ENCODE data around the gene KANK4.

KANK4 gene

DNA sequence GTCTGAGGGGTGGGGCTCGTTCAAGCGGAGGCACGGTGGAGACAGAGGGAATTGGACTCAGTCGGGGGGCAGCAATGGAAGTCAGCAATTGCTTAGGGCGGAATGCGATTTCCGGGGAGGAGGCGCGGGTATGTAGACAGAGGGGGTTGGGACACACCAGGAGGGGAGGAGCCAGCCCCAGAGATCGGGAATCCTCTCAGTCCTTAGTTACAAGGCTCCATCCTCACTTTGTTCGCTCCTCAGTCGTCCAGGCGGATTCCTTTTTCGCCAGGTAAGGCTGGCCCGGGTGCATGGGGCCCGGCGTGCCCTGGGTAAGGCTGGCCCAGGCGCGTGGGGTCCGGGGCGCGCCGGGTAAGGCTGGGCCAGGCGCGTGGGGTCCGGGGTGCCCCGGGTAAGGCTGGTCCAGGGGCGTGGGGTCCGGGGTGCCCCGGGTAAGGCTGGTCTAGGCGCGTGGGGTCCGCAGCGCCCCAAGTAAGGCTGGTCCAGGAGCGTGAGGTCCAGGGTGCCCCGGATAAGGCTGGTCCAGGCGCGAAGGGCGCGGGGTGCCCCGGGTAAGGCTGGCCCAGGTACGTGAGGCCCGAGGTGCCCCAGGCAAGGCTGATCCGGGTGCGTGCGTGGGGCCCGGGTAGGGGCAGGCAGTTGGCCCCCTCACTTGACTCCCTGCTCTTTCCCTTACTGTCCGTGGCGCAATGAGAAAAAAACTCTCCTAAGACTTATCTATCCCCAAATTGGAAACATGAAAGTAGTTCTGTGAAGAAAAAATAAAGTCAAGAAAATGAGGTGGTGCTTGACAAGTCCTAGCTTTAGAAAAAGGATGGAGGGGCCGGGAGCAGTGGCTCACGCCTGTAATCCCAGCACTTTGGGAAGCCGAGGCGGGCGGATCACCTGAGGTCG is 124.3 kb downstream of the KANK4 start, which contains the start of gene L1TD1:
Gene L1TD1 (plus strand): TSS at position 199 of the 894 bp plus-strand sequence. CDS start 11,780 bp downstream, outside the sequence.
- in situ Hi-C loops (cut with MboI; ENCODE audit: low sequenced_read_pairs, unreplicated experiment), result no loop called here
- TF ChIP-seq, protein P1, sequence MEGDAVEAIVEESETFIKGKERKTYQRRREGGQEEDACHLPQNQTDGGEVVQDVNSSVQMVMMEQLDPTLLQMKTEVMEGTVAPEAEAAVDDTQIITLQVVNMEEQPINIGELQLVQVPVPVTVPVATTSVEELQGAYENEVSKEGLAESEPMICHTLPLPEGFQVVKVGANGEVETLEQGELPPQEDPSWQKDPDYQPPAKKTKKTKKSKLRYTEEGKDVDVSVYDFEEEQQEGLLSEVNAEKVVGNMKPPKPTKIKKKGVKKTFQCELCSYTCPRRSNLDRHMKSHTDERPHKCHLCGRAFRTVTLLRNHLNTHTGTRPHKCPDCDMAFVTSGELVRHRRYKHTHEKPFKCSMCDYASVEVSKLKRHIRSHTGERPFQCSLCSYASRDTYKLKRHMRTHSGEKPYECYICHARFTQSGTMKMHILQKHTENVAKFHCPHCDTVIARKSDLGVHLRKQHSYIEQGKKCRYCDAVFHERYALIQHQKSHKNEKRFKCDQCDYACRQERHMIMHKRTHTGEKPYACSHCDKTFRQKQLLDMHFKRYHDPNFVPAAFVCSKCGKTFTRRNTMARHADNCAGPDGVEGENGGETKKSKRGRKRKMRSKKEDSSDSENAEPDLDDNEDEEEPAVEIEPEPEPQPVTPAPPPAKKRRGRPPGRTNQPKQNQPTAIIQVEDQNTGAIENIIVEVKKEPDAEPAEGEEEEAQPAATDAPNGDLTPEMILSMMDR (IDR thresholded peaks at IDR 0.05; ENCODE audit: borderline replicate concordance, control extremely low read depth, extremely low read depth, insufficient read depth, missing control alignments), result no peak
- DNase-seq (ENCODE audit: low spot score), result no peak

DNA sequence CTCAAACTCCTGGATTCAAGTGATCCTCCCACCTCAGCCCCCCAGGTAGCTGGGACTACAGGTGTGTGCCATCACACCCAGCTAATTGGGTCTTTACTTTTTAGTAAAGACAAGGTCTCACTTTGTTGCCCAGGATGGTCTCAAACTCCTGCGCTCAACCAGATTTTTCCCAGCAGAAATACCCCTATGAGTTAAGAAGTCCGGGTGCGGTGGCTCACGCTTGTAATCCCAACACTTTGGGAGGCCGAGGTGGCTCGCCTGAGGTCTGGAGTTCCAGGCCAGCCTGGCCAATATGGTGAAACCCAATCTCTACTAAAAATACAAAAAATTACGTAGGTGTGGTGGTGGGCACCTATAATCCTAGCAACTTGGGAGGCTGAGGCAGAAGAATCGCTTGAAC is 131.1 kb downstream of the KANK4 start:
- in situ Hi-C loops (cut with MboI; ENCODE audit: low sequenced_read_pairs, unreplicated experiment), result no loop called here

DNA sequence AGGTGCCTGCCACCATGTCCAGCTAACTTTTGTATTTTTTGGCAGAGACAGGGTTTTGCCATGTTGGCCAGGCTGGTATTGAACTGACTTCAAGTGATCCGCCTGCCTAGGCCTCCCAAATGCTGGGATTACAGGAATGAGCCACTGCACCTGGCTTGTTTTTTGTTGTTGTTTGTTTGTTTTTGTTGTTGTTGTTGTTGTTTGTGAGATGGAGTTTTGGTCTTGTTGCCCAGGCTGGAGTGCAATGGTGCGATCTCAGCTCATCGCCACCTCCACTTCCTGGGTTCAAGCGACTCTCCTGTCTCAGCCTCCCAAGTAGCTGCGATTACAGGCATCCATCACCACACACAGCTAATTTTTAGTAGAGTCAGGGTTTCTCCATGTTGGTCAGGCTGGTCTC is 131.7 kb downstream of the KANK4 start:
- DNase-seq (ENCODE audit: low spot score), result no peak
- in situ Hi-C loops (cut with MboI; ENCODE audit: low sequenced_read_pairs, unreplicated experiment), result no loop called here
- TF ChIP-seq, protein P1 (IDR thresholded peaks at IDR 0.05; ENCODE audit: borderline replicate concordance, control extremely low read depth, extremely low read depth, insufficient read depth, missing control alignments), result no peak

More for the DNA sequence above, 131.1 kb downstream of the KANK4 start:
- TF ChIP-seq, protein P1 (IDR thresholded peaks at IDR 0.05; ENCODE audit: borderline replicate concordance, control extremely low read depth, extremely low read depth, insufficient read depth, missing control alignments), result no peak
- no peak for DNase-seq (ENCODE audit: low spot score)

Data from GM13976 (cell line).